Spleen (tissue), 7 donors: ENCODE data around the gene CHFR.

Experiments
- CTCF ChIP-seq, 11 experiments: fragments of 200-600 bp in 7 of 11; fragments of 450-650 bp in 4 of 11; sonication (generic) in 4 of 11; IDR thresholded peaks in 8 of 11; conservative IDR thresholded peaks in 3 of 11; 1 replicate in 7 of 11; 2 replicates in 4 of 11; pipeline versions ENCODE4 v1.4.0 to v1.8.0; 2016 to 2021; ENCODE audit warnings: antibody characterized with exemption in 11 of 11, inconsistent platforms in 4 of 11, mild to moderate bottlenecking in 1 of 11
- POLR2A ChIP-seq, 3 donors: fragments of 450-650 bp; IDR thresholded peaks; one replicate each; pipeline ENCODE4 v1.5.1; 2017; ENCODE audit warnings: antibody characterized with exemption in 3 of 3, mild to moderate bottlenecking in 1 of 3
- donor health status: DM: no; HTN: no; CAD: no; lungs with moderate emphysema.
- donor health status: DM: no; HTN: no; CAD: no.
- donor health status: DM: no; HTN: no; CAD: no.

- TF ChIP-seq CTCF (IDR thresholded peaks at IDR 0.05 in 8 of 11, conservative IDR thresholded peaks at IDR 0.05 in 3 of 11) (no peak), POLR2A (IDR thresholded peaks at IDR 0.05) (no peak)
Measured at GRCh38 chr12:132888852-132889251, 1.4 kb upstream of the CHFR start.
